NOMO-1 treated with dmso at 0.1 percent for 144 hours (cell line): ENCODE measurements around the gene SETD5.

Experiments
- DNase-seq: peaks from one replicate; lab custom pipeline; 2025; ENCODE audit not compliant: unreplicated experiment; lab: John Stamatoyannopoulos, UW

Gene SETD5, protein sequence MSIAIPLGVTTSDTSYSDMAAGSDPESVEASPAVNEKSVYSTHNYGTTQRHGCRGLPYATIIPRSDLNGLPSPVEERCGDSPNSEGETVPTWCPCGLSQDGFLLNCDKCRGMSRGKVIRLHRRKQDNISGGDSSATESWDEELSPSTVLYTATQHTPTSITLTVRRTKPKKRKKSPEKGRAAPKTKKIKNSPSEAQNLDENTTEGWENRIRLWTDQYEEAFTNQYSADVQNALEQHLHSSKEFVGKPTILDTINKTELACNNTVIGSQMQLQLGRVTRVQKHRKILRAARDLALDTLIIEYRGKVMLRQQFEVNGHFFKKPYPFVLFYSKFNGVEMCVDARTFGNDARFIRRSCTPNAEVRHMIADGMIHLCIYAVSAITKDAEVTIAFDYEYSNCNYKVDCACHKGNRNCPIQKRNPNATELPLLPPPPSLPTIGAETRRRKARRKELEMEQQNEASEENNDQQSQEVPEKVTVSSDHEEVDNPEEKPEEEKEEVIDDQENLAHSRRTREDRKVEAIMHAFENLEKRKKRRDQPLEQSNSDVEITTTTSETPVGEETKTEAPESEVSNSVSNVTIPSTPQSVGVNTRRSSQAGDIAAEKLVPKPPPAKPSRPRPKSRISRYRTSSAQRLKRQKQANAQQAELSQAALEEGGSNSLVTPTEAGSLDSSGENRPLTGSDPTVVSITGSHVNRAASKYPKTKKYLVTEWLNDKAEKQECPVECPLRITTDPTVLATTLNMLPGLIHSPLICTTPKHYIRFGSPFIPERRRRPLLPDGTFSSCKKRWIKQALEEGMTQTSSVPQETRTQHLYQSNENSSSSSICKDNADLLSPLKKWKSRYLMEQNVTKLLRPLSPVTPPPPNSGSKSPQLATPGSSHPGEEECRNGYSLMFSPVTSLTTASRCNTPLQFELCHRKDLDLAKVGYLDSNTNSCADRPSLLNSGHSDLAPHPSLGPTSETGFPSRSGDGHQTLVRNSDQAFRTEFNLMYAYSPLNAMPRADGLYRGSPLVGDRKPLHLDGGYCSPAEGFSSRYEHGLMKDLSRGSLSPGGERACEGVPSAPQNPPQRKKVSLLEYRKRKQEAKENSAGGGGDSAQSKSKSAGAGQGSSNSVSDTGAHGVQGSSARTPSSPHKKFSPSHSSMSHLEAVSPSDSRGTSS (N-terminal part only)

GRCh38 chr3:9397332-9397905 is at the start of gene SETD5:
Gene SETD5 (plus strand): TSS chr3:9397615. CDS start chr3:9428939, 31,324 bp downstream.
- peak; percentile 95 for DNase-seq

DNA sequence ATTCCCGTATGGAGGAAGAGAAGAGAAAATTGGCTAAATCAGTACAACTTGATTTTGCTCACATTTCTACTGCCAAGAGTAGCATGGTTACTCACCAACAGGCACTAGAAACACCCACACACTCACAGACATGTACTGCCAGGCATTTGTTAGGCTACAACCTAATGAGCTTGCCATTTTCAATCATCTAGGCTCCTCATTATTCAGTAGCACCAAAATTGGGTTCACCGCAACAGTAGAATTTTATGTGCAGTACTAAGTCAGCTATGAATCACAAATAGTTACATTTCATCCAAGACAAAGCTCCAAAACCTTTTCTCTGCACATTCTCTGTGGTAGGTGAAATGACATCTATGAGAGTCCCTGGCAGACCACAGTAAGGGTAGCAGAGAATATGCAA is 49.5 kb upstream of the SETD5 start:
- no peak for DNase-seq

DNA sequence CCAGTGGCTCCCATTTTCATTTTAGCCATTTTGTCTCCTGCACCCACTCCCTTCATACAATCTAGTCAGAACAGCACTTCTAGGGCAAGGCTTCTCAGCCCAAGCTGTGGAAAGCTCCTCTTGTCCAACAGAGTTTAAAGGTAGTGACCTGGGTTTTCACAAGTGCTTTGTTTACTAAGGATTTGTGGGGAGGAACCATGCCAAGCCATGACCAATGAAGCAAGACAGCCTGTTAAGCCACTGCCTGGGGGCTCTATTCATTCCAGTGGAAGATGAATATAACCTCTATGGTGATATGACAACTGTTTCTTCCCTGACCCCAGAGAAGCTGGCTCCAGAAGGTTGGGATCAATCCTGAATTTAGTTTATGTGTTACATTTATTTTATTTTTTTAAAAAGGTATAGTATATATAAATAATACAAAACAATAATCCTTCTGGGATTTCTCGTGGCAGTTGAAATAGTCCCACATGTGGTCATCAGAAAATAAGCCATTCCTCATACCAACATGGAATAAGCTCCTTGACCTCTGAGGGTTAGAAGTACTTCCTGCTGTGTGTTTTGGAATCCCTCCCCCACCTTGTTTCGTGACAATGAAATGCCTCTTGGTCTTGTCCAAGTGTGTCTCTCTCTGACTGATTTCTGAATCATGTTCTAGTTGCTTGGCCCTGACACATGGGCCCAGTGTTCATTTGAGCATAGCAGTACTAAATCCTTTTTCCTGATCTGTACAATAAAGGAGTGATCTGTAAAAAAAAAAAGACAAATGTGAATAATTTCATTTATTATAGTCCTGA is 47.9 kb upstream of the SETD5 start:
- no peak for DNase-seq

DNA sequence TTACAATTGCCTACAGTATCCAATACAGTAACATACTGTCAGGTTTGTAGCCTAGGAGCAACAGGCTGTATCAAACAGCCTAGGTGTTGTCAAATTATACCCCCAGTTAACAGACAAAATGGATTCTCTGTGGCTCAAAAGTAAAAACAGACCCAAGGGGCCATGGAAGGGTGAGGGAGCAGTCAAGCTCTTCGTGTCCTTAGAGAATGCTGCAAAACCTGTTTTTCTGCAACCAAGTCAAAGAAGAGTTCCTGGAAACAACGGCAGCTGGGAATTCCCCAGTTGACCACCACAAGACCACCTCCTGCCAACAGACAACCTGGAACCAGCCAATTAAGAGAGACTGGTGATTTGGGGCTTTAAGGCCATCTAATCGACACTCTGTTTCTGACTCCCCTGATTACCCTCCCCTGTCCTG is 45.7 kb upstream of the SETD5 start:
- no peak for DNase-seq

DNA sequence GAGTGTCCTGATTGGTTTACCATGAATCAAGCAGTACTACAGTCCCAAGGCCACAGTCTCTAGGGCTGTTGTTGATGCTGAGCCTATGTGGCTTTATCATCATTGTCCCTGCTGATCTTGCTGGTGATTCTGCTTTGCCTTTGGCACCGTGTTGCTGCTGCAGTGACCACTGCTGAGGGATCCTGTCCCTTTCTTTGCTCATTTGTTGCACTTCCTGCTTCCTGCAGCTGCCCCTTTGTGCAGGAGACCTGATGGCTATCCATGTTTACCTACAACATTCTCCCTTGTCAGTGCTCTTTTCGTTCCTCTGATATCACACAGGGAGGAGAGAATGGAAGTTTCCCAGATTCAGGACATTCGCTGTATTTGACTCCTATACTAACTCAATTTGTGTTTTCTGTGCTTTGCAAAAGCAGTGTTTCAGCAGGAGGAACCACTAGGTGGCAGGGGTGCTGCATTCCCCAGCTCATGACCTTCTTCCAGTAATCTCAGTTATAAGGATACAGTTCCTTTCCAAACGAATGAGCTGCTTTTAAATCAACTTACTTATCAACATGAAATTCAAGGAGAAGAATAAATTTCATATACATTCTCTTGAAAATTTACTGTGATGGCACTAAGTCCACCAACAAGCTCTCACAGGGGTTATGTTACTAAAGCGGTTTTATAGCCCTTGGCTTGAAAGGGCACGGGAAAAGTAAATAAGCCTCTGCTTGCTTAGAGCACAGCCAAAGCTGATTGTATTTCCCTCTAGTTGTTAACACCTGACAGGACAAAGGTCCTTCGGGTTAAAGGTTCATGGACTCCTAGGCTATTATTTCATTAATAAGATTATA is 44.3 kb upstream of the SETD5 start:
- DNase-seq, result peak; percentile 17

GRCh38 chr3:9361691-9362388 is 35.6 kb upstream of the SETD5 start:
- DNase-seq, result no peak

DNA sequence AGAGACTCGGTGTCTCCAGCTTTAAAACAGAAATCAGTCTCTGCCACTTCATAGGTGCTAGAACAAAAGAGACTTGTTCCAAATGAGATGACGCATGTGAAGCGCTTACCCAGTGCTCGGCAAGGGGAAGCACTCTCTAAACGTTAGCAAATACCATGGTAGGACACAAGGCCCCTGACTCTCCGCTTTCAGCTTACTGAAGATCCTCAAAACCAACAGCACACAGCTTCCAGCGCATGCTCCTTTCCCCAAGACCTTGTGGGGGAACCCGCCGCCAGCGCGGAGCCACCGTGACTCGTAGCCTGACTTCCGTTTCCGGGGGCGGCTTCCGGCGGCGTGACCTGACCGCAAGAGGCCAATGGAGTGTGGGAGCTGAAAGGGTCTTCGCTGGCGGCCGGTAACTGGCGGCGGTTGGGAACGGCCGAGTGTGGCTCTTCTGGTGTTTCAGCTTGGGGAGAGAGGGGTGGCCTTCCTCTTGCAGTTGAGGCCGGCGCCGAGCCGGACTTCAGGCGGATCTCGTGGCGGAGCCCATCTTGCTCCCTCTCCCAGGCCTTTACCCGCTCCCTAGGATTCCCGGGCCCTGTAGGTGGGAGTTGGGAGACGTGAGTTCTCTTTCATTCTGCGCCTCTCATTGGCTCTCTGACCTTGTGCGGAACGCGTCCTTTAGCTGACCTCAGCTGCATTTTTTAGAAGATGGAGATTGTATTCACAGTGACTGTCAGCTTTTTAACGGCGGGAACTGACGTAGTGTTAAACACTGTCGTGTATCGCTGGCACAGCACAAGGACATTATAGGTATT is 34.5 kb upstream of the SETD5 start, which contains the start of gene THUMPD3:
THUMPD3 (plus strand) TSS at position 324 of the 800 bp plus-strand sequence. CDS start 2,015 bp downstream, outside the sequence.
- DNase-seq, result peak; percentile 91

- no peak for DNase-seq
These were observed 27.9 kb upstream of the SETD5 start for GRCh38 chr3:9369508-9369907.

- DNase-seq, result no peak
These were observed 23.9 kb upstream of the SETD5 start for GRCh38 chr3:9373465-9373864.

- no peak for DNase-seq
These were observed 19.4 kb upstream of the SETD5 start for GRCh38 chr3:9377981-9378380.

DNA sequence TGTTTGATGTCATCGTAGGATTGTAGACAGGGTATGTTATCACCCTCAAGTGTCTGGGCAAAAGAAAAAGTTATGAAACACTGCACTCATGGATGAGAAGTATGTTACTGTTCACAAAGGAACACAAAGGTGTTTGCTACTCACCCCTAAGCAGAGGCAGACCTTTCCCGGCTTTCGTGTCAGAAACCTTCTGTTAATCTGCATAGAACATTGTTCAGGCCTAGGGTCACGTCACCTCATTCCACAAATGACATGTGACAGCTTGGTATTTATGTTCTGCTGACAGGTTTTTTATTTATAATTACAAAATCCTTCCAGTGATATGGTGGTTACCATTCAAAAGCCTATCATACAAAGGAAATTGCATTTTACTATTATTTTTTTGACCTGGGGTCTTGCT is 18.1 kb upstream of the SETD5 start:
- DNase-seq, result no peak

- no peak for DNase-seq
These were observed 17.4 kb upstream of the SETD5 start for GRCh38 chr3:9380014-9380413.

DNA sequence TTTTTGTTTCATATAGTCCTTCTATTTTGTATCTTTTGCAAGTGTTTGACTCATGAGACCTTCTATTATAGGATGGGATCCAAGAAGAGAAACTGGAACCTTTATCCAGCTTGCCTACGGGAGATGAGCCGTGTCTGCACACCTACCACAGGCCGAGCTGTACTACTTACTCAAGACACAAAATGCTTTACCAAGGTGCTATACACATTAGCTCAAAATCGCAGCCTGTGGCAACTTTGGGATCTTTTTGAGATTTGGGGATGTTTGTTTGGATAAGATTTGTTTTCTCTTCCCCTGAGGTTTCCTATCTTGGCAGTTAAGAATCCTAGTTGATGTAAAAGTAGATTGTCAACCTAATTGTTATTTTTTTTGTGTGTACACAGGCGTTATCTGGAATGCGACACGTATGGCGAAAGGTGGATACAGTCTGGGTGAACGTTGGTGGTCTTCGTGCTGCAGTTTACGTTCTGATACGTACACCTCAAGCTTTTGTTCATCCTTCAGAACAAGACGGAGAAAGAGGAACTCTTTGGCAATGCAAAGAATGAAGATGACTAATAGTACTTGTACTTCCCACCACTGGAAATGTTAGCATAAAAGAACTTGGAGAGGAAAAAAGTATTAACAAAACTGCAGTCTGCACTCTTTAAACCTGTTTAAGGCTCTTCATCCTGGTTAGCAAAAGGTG is 13.1 kb upstream of the SETD5 start:
- no peak for DNase-seq

DNA sequence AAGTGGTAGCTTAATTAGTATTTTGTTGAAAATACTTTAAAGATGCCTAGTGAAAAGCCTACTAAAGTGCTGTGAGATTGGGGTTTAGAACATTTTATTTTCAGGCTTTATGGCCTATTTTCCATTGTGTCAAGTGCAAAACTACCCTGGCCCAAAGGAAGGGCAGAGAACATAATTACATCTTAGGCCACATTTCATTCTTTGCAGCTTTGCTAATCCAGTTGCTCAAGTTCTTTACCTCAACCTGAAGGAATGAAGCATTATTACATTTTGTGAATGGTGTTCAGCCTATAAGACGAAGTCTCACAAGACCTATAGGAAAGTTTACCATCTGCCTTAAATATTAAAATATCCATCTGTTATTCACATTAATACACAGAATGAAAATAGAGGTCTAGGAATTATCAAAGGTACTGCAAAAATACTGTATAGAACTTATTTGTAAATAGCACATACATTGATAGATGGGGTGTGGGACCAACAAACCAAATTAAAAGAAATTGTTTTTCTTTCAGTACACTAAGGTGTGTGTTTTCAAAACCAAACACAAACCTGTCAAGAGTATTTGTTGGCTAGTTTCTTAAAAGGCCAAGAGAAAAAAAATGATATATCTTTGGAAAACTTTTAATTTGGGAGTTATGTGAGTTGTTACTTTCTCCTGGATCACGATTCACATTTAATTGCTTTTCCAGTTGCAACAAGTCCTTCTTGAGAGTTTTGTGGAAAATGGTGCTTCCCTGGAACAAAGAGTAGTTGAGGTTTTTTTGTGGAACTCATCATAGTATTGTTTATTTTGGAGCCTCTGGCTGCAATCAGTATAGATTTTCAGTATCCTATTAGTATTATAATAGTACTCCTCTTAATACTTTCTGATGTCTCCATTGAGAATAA is 12.0 kb upstream of the SETD5 start:
- DNase-seq, result no peak

DNA sequence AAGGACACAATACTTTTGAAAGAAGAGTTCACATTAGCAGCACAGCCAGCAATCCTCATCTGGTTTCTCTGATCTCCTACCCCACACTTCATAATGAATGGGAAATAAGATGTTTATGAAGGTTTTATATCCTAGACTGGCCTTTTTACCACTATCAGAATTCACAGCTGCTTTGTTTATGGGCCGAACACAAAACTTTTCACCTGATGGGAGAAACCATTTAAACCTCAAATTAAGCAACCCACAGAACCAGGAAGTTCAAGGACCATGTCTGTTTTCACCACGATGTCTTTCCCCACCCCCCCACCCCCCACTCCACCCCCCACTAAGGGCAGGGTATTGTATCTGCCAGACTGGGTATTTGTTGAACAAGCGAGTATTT is 11.3 kb upstream of the SETD5 start:
- DNase-seq, result no peak
